Measurements from ENCODE around the gene KREMEN2.
"Not testable (repeated sequence)": the region's sequence is repeated elsewhere in the genome, so short reads cannot be mapped to it uniquely, and the experiment has no call there.

Gene KREMEN2, protein sequence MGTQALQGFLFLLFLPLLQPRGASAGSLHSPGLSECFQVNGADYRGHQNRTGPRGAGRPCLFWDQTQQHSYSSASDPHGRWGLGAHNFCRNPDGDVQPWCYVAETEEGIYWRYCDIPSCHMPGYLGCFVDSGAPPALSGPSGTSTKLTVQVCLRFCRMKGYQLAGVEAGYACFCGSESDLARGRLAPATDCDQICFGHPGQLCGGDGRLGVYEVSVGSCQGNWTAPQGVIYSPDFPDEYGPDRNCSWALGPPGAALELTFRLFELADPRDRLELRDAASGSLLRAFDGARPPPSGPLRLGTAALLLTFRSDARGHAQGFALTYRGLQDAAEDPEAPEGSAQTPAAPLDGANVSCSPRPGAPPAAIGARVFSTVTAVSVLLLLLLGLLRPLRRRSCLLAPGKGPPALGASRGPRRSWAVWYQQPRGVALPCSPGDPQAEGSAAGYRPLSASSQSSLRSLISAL

DNA sequence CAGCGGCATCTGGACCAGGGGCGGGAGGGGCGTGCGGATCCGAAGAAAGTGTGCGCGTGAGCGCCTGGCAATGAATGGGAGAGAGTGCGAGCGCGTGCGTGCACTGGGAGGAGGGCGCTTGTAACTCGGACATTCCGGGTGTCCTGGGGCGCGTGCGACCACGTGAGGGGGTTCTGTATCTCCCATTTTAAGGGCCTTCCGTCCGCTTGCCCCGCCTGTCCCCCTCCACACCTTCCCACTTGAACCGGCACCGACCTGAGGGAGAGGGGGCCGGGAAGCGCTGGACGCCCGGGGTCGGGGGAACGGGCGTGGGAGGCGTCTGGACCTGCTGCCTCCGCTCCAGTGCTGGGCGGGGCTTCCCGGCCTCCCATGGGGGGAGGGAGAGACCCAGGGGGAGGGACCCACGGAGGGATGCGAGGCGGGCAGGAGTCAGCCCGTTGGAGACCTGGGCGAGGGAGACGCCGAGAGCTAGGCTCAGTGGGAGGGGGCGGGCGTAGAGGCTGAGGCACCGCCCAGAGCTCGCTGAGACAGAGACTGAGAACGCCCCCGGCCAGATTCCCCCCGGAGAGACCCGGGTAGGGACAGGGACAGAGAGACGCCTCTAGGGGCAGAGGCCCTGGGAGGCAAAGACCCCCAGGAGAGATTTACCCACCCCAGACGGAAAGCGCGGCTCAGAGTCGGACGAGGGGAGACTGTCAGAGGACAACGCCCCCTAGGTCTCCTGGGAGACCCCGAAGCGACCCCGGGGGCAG is at the start of gene KREMEN2:
Gene KREMEN2, plus strand, starts transcription at position 553 of the 752 bp plus-strand sequence. CDS start 246 bp downstream, outside the sequence.
- DNase-seq (ENCODE audit: low read depth, low spot score), result no peak

DNA sequence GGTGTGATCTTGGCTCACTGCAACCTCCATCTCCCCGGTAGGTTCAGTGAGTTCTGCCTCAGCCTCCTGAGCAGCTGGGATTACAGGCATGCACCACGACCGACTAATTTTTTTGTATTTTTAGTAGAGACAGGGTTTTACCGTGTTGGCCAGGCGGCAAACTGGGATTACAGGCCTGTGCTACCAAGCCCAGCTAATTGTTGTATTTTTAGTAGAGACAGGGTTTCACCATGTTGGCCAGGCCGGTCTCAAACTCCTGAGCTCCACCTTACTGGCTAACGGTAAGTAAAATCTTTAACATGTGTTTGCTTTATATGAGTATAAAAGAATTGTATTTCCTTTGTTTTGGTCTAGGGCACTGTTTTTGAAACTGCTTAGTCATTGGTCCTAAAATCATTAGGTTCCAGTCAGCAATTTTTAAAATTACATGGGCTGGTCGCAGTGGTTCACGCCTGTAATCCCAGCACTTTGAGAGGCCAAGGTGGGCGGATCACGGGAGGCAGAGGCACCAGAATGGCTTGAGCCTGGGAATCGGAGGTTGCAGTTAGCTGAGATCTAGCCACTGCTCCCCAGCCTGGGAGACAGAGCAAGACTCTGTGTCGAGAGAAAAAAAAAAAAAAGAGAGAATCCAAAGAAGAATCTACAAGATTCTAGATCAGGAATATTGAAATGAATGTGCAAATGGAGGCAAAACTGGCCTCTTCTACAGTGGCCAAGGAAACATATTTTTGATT is 48.7 kb upstream of the KREMEN2 start:
- DNase-seq (ENCODE audit: low read depth, low spot score), result no peak

DNA sequence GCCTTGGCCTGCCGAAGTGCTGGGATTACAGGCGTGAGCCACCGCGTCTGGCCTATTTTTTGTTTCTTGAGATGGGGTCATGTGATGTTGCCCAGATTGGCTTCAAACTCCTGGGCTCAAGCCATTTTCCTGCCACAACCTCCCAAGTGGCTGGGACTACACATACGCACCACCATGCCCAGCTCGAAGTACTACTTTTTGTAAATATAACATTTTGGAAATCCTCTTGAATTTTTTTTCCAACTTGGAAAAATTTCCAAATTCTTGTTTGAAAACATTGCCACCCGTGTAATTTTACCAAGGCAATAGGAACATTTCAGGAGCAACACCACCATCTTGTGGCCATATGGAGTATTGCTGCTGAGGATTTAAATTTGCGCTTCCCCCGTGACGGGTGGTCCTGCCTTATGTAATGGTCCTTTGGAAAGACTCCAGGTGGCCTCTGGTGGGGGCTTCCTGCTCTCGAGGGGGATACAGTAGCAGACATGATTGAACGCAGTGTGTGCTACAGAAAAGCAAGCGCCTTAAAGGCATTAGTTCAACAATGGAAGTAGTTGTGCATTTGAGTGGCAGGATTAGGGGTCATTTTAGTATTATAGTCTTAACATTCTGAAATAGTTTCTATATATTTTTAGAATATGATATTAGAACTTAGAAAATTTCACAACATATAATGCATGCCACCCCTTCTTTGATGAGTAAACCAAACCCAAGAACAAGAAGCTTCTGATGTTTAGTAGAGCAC is 44.4 kb upstream of the KREMEN2 start:
- peak; percentile 29 for DNase-seq (ENCODE audit: low read depth, low spot score)

DNA sequence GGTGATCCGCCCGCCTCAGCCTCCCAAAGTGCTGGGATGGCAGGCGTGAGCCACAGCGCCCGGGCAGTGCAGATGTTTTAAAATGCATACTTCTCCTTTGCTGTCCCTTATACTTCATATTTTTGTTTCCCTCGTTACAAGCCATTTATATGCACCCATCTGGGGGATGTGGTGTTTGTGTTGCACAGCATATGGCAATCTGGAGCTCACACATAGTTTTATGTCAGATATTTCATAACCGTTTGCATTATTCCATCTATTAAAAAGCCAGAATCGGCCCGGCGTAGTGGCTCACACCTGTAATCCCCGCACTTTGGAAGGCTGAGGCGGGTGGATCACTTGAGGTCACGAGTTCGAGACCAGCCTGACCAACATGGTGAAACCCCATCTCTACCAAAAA is 40.6 kb upstream of the KREMEN2 start:
- no peak for DNase-seq (ENCODE audit: low read depth, low spot score)

DNA sequence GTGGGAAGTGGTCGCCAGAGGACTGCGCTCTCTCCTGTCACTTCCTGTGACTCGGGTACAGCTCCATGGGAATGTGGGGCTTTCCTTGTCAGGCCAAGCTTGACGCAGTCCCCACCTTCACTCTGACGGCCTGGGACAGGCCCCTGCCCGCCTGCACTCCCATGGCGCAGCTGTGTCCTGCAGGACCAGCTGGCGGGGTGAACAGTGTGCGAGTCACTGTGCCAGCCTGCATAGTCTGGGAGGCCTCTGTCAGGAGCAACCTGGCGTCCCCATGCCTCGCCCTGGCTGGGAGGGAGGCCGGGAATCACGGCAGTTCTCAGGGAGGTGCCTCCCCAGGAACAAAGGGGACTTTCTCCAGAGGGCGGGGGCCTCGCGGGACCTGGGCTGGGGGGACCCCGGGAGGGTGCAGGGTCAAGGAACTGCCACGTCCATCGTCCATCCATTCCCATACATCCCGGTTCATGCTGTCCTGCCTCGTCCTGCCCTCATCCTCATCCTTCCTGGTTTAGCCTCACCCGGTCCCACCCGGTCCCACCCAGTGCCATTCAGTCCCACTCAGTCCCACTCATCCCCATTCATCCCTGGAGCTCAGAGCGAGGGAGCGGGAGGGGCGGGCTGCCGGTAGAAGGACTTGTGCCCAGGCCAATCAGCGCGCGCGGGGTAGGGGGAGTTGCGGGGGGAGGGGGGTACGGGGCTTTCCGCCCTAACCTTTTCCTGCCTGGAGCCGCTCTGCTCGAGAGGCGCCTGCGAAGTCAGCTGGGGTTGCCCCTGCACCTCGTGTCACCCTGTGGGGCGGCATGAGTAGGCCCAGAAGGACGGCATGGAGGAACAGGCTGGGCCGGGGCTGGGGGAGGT is 38.9 kb upstream of the KREMEN2 start:
- no peak for DNase-seq (ENCODE audit: low read depth, low spot score)

DNA sequence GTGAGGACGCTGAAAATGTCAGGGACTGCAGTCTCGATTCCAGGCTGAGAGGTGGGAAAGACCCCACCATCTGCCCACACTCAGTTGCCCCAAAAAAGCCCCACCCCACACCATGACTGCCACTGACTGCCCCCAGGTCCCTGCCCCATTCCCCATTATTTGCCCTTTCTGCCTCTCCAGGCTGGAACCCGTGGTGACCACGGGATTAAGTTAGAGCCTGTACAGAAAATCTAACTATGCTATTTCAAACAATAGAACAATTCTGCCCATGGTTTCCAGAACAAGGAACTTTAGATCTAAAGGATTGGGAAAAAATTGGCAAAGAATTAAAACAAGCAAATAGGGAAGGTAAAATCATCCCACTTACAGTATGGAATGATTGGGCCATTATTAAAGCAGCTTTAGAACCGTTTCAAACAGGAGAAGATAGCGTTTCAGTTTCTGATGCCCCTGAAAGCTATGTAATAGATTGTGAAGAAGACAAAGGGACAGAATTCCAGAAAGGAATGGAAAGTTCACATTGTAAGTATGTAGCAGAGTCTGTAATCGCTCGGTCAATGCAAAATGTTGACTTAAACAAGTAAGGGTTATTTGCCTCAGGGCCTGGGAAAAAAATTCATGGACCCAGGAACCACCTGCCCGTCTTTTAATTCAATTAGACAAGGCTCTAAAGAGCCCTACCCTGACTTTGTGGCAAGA is 38.0 kb upstream of the KREMEN2 start:
- no peak for DNase-seq (ENCODE audit: low read depth, low spot score)

DNA sequence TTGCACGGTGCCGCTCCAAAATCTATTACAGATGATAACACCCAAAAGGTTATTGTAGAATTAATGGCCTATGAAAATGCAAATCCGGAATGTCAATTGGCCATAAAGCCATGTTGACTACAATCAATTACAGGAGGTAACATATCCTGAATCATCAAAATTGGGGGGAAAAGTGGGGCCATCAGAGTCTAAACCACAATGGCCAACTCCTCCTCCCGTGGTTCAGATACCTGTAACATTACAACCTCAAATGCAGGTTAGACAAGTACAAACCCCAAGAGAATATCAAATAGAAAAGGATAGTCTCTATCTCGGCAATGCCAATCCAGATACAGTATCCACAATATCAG is 37.5 kb upstream of the KREMEN2 start:
- DNase-seq (ENCODE audit: low read depth, low spot score), result no peak

DNA sequence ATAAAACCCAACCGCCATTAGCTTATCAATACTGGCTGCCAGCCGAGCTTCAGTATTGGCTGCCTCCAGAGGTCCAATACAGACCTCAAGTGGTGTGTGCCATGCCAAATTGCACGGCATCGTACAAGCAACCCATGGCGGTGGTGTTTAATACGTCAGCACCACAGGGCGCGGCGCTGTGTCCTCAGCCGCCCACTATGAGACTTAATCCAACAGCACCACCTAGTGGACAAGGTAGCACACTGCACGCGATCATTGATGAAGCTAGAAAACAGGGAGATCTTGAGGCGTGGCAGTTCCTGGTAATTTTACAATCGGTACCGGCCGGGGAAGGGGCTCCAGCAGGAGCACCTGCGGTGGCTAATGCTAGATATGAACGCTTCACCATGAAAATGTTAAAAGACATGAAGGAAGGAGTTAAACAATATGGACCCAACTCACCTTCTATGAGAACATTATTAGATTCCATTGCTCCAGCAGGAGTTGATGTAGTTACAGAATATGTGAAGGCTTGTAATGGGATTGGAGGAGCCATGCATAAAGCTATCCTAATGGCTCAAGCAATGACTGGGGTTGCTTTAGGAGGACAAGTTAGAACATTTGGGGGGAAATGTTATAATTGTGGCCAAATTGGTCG is 36.9 kb upstream of the KREMEN2 start:
- peak; percentile 78 for DNase-seq (ENCODE audit: low read depth, low spot score)

DNA sequence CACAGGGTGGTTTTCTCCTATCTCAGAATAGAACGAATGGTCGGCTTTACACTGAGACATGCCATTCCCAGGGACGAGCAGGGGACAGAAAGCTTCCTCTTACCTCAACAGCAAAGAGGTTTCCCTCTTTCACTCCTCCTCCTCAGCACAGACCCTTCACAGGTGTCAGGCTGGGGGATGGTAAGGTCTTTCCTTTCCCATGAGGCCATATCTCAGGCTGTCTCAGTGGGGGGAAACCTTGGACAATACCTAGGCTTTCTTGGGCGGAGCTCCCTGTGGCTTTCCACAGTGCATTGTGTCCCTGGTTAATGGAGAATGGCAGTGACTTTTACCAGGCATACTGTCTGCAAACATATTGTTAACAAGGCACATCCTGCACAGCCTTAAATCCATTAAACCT is 35.9 kb upstream of the KREMEN2 start:
- DNase-seq (ENCODE audit: low read depth, low spot score), result not testable (repeated sequence)

DNA sequence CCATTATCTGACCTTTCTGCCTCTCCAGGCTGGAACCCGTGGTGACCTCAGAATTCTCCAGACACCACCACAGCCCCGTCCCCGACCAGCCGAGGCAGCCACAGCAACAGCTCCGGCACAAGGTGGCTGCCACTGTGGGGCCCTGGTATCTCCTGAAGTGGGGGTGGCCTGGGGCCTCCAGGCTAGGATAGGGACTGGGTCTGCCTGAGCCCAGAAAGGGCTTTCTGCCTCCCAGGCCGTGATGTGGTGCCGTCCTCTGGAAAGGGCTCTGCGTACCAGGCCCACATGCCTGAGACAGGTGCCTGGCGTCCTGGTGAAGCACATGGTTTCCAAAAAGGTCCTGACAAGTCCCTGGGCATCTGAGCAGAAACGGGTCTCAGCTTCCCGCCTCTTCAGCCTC is 35.3 kb upstream of the KREMEN2 start:
- DNase-seq (ENCODE audit: low read depth, low spot score), result no peak

DNA sequence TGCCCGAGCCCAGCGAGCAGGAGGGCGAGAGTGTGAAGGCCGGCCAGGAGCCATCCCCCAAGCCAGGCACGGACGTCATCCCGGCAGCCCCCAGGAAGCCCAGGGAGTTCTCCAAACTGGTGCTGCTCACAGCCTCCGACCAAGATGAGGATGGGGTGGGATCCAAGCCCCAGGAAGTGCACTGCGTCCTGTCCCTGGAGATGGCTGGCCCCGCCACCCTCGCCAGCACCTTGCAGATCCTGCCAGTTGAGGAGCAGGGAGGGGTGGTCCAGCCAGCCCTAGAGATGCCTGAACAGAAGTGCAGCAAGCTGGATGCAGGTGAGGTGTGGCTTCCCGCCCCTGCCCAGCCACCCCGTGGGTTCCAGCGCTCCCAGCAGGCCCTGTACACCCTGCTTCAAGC is 34.4 kb upstream of the KREMEN2 start:
- DNase-seq (ENCODE audit: low read depth, low spot score), result no peak

DNA sequence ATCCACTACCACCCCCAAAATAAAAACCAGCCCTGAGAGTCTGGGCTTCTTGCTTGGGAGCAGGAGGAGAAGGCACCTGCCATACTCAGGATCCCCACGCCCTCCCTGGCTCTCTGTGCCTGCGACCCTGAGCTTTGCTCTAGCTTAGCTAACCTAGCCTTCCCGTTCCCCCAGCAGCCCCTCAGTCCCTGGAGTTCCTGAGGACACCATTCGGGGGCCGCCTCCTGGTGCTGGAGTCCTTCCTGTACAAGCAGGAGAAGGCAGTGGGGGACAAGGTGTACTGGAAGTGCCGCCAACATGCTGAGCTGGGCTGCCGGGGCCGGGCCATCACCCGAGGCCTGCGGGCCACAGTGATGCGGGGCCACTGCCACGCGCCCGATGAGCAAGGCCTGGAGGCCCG is 33.8 kb upstream of the KREMEN2 start:
- DNase-seq (ENCODE audit: low read depth, low spot score), result no peak

DNA sequence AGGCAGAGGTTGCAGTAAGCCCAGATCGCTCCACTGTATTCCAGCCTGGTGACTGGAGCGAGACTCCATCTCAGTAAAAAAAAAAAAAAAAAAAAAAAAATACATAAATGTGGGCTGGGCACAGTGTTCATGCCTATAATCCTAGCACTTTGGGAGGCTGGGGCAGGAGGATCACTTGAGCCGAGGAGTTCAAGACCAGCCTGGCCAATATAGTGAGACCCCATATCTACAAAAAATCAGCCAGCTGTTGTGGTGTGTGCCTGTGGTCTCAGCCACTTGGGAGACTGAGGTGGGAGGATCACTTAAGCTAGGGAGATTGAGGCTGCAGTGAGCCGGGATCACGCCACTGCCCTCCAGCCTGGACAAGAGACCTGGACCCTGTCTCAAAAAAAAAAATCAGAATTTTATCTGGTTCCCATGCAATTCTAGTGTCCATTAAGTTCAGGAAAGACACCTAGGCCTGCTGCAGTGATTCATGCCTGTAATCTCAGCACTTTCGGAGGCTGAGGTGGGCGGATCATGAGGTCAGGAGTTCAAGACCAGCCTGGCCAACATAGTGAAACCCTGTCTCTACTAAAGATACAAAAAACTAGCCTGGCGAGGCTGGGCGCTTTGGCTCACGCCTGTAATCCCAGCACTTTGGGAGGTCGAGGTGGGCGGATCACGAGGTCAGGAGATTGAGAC is 32.7 kb upstream of the KREMEN2 start:
- not testable (repeated sequence) for DNase-seq (ENCODE audit: low read depth, low spot score)

DNA sequence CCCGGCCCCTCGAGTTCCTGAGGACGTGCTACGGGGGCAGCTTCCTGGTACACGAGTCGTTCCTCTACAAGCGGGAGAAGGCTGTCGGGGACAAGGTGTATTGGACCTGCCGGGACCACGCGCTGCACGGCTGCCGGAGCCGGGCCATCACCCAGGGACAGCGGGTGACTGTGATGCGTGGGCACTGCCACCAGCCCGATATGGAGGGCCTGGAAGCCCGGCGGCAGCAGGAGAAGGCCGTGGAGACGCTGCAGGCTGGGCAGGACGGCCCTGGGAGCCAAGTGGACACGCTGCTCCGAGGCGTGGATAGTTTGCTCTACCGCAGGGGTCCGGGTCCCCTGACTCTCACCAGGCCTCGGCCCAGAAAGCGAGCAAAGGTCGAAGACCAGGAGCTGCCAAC is 30.9 kb upstream of the KREMEN2 start:
- no peak for DNase-seq (ENCODE audit: low read depth, low spot score)

DNA sequence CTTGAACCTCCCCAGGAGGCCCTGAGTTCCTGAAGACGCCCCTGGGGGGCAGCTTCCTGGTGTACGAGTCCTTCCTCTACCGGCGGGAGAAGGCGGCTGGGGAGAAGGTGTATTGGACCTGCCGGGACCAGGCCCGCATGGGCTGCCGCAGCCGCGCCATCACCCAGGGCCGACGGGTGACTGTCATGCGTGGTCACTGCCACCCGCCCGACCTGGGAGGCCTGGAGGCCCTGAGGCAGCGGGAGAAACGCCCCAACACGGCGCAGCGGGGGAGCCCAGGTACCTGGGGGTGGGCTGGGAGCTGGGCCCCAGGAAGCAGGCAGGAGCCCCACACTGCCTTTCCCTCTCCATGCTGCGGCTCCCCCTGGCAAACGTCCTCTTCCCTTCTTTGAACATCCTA is 30.4 kb upstream of the KREMEN2 start:
- DNase-seq (ENCODE audit: low read depth, low spot score), result no peak

DNA sequence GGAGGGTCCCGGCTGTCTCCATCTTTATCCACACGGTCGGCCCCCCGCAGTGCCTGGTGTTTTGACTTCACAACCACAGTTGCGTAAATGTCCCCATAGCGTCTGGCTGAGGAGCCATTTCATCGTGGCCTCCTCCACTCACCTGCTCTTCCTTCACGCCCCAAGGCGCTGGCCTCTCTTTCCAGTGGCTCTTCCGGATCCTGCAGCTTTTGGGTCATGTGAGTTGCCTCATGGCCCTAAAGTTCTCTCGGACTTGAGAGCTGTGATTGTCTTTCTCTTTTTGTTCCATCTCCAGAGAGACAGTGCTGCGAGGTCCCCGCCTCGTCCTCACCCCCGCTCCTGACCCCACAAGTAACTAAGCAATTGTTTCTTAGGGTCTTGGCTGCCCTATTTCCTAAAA is 29.6 kb upstream of the KREMEN2 start:
- no peak for DNase-seq (ENCODE audit: low read depth, low spot score)

DNA sequence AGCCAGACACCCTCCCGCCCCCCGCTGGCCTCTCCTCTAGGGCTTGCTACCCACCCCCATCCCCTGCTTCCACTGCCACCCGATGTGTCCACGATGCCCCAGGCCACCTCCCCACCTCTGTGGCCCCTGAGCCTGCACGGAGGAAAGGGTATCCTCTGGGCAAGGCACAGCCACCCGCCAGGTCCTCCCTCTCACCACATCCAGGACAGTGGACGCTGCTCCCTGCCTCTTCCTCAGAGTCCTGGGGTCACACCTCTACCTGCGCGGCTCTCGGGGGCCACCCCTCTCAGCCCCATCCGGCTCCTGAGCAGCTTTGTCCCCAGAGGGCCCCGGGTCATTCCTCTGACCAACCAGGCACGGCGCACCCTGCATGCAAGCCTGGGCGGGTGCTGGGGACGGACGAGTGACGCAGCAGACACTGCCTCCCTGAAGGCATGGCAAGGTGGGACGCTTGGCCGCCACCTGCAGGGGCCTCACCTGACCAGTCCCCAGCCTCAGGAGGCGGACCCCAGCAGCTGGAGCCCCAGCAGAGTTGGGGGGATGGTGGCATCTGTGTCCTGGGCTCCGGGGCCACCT is 27.6 kb upstream of the KREMEN2 start:
- DNase-seq (ENCODE audit: low read depth, low spot score), result no peak

DNA sequence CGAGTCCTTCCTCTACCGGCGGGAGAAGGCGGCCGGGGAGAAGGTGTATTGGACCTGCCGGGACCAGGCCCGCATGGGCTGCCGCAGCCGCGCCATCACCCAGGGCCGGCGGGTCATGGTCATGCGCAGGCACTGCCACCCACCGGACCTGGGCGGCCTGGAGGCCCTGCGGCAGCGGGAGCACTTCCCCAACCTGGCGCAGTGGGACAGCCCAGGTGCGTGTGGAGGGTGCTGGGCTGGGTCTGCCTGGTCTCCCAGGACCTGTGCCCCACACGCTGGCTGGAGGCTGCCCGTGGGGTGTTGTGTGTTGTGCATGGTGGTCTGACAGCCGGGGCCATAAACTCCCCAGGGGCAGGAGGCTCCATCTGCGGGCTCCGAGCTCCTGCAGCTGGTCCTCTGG is 26.9 kb upstream of the KREMEN2 start:
- DNase-seq (ENCODE audit: low read depth, low spot score), result no peak

DNA sequence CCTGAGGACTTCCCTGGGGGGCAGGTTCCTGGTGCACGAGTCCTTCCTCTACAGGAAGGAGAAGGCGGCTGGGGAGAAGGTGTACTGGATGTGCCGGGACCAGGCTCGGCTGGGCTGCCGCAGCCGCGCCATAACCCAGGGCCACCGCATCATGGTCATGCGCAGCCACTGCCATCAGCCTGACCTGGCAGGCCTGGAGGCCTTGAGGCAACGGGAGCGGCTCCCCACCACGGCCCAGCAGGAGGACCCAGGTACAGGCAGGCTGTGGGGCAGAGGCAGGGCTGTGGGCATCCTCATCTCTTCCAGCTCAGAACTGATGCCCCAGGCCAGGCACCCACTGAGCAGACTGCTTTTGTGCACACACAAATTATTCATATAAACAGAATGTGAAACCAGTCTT is 25.9 kb upstream of the KREMEN2 start:
- DNase-seq (ENCODE audit: low read depth, low spot score), result no peak
